ENCODE measurements around the gene LRRC74A.

The LRRC74A gene

DNA sequence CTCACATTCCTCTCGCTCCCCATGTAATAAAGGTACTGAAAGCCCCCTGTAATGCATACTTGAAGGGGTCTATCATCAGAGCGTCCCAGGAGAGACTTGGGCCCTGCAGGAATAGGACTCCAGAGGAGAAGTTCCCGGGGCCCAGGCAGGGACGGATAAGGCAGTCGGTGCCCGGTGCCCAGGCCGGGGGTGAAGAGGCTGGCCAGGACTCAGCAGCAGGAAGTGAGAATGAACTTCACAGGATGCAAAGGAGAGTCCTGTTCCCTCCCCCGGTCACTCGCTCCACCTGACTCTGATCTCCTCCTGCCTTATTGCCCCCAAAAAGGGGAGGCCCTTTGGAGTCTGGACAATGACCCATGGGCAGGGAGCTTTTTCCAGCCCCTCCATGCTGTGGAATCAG is 40.2 kb downstream of the LRRC74A start:
- Histone ChIP-seq H3K36me3 (ENCODE audit: insufficient read depth, low read length) (no peaks in the 10 kb centered on the region), H3K27ac (no peak overlapping the region), H3K4me3 (no peak overlapping the region), H3K9ac (ENCODE audit: insufficient read length) (no peak overlapping the region), H3K9me3 (ENCODE audit: low read depth, low read length) (no peaks in the 10 kb centered on the region)
- no peak for TF ChIP-seq EZH2 (IDR thresholded peaks at IDR 0.05)
- TF ChIP-seq FOXP2 (optimal IDR thresholded peaks at IDR 0.05; ENCODE audit: control extremely low read depth, extremely low read length, insufficient read depth), result no peak
- no peak for TF ChIP-seq POLR2AphosphoS5 (IDR thresholded peaks at IDR 0.05; ENCODE audit: borderline replicate concordance, low read depth, low read length)
- no peak for DNase-seq (ENCODE audit: low read depth, low spot score)

DNA sequence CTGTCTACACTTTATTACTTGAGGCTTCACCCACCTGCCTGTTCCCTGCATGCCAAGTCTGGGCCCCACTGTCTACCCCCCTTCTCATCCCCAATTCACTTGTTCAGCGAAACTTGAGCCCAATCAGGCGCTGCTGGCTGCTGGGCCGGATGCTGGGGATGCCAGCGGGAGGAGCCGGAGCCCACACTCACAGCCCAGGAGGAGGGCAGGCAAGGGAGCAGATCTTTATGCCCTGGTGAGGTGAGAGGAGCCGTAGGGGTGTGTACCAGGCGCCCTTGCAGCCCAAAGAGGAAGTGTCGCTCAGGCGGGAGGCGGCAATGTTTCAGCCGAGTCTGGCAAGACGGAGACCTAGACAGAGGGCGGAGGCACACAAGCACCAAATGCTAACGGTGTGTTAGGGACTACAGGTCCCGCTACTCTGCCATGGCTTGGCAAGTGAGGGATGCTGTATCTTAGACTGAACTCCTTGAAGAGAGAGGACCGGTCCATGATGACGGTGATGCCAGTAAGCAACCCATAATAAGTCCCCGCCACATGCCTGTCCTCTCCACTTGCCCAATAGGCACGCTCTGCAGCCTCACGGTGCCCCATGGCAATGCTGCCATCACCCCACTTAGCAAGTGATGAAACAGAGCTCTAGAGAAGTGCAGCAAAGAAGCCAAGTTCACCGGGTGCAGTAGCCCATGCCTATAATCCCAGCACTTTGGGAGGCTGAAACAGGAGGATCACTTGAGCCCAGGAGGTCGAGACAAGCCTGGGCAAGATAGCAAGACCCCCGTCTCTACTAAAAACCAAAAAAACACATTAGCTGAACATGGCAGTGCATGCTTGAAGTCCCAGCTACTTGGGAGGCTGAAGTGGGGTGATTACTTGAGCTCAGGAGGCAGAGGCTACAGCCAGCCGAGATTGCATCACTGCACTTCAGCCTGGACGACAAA is 41.6 kb downstream of the LRRC74A start:
- Histone ChIP-seq H3K9me3 (ENCODE audit: low read depth, low read length) (no peaks in the 10 kb centered on the region), H3K36me3 (ENCODE audit: insufficient read depth, low read length) (no peaks in the 10 kb centered on the region), H3K4me3 (no peak overlapping the region), H3K9ac (ENCODE audit: insufficient read length) (no peak overlapping the region), H3K27ac (no peak overlapping the region)
- TF ChIP-seq FOXP2 (optimal IDR thresholded peaks at IDR 0.05; ENCODE audit: control extremely low read depth, extremely low read length, insufficient read depth), result no peak
- no peak for TF ChIP-seq EZH2 (IDR thresholded peaks at IDR 0.05)
- no peak for TF ChIP-seq POLR2AphosphoS5 (IDR thresholded peaks at IDR 0.05; ENCODE audit: borderline replicate concordance, low read depth, low read length)
- DNase-seq (ENCODE audit: low read depth, low spot score), result no peak

GRCh38 chr14:76868454-76869170 is 42.4 kb downstream of the LRRC74A start:
- H3K4me3 ChIP-seq, result no peak overlapping the region
- no peak overlapping the region for H3K27ac ChIP-seq
- H3K36me3 ChIP-seq (ENCODE audit: insufficient read depth, low read length), result no peaks in the 10 kb centered on the region
- no peak for DNase-seq (ENCODE audit: low read depth, low spot score)
- no peaks in the 10 kb centered on the region for H3K9me3 ChIP-seq (ENCODE audit: low read depth, low read length)
- H3K9ac ChIP-seq (ENCODE audit: insufficient read length), result no peak overlapping the region
- TF ChIP-seq EZH2 (IDR thresholded peaks at IDR 0.05) (no peak), FOXP2 (optimal IDR thresholded peaks at IDR 0.05; ENCODE audit: control extremely low read depth, extremely low read length, insufficient read depth) (no peak)

DNA sequence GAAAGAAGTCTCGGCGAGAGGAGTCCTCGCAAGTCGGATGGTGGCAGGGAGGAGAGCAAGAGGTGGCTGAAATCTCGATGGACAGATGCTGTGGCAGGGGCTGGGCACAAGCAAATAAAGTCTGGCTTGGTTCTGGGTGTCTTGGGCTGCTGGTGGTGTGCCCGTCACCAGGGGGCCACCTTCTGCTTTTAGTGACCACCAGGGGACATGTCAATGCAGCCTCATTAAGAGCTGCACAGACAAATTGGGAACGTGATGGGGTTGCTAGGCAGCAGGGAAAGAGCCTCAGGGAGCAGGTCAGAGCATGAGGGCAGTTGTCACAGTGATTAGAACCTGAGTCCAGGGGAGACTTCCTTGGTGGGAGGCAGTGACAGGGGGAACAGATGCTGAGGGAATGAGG is 44.0 kb downstream of the LRRC74A start:
- no peak for DNase-seq (ENCODE audit: low read depth, low spot score)
- Histone ChIP-seq H3K4me3 (no peak overlapping the region), H3K36me3 (ENCODE audit: insufficient read depth, low read length) (no peaks in the 10 kb centered on the region), H3K9me3 (ENCODE audit: low read depth, low read length) (no peaks in the 10 kb centered on the region), H3K9ac (ENCODE audit: insufficient read length) (no peak overlapping the region), H3K27ac (no peak overlapping the region)
- no peak for TF ChIP-seq FOXP2 (optimal IDR thresholded peaks at IDR 0.05; ENCODE audit: control extremely low read depth, extremely low read length, insufficient read depth)
- no peak for TF ChIP-seq POLR2AphosphoS5 (IDR thresholded peaks at IDR 0.05; ENCODE audit: borderline replicate concordance, low read depth, low read length)
- no peak for TF ChIP-seq EZH2 (IDR thresholded peaks at IDR 0.05)

GRCh38 chr14:76872796-76873432 is 46.7 kb downstream of the LRRC74A start:
- Histone ChIP-seq H3K36me3 (ENCODE audit: insufficient read depth, low read length) (no peaks in the 10 kb centered on the region), H3K27ac (no peak overlapping the region), H3K4me3 (no peak overlapping the region), H3K9ac (ENCODE audit: insufficient read length) (no peak overlapping the region), H3K9me3 (ENCODE audit: low read depth, low read length) (no peaks in the 10 kb centered on the region)
- TF ChIP-seq POLR2AphosphoS5 (IDR thresholded peaks at IDR 0.05; ENCODE audit: borderline replicate concordance, low read depth, low read length) (no peak), FOXP2 (optimal IDR thresholded peaks at IDR 0.05; ENCODE audit: control extremely low read depth, extremely low read length, insufficient read depth) (no peak), EZH2 (IDR thresholded peaks at IDR 0.05) (no peak)
- no peak for DNase-seq (ENCODE audit: low read depth, low spot score)

- DNase-seq (ENCODE audit: low read depth, low spot score), result no peak
- no peak overlapping the region for H3K27ac ChIP-seq
- no peaks in the 10 kb centered on the region for H3K9me3 ChIP-seq (ENCODE audit: low read depth, low read length)
- TF ChIP-seq POLR2AphosphoS5 (IDR thresholded peaks at IDR 0.05; ENCODE audit: borderline replicate concordance, low read depth, low read length), result no peak
- TF ChIP-seq FOXP2 (optimal IDR thresholded peaks at IDR 0.05; ENCODE audit: control extremely low read depth, extremely low read length, insufficient read depth), result no peak
- no peak for TF ChIP-seq EZH2 (IDR thresholded peaks at IDR 0.05)
- no peaks in the 10 kb centered on the region for H3K36me3 ChIP-seq (ENCODE audit: insufficient read depth, low read length)
- H3K4me3 ChIP-seq, result no peak overlapping the region
- no peak overlapping the region for H3K9ac ChIP-seq (ENCODE audit: insufficient read length)
These were observed 48.5 kb downstream of the LRRC74A start for GRCh38 chr14:76874734-76875133.

DNA sequence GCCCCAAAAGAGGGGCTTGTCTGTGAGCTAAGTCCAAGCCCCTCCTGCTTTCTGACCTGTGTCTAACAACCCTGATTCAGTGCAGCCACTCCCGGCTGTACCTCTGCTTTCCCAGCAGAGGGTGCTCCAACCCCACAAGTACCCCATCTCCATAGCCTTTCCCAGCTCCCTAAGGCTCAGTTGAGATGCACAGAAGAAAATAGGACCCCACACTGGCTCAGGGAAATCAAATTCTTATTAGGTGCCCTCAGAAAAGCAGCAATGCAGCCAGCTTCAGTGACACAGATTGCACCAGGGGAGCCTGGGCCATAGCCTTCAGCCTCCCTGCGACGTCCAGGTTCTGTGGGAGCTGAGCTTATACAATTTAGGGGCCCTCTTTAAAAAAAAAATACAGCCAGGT is 49.9 kb downstream of the LRRC74A start:
- no peak overlapping the region for H3K27ac ChIP-seq
- TF ChIP-seq POLR2AphosphoS5 (IDR thresholded peaks at IDR 0.05; ENCODE audit: borderline replicate concordance, low read depth, low read length) (no peak), FOXP2 (optimal IDR thresholded peaks at IDR 0.05; ENCODE audit: control extremely low read depth, extremely low read length, insufficient read depth) (no peak), EZH2 (IDR thresholded peaks at IDR 0.05) (no peak)
- H3K9ac ChIP-seq (ENCODE audit: insufficient read length), result no peak overlapping the region
- DNase-seq (ENCODE audit: low read depth, low spot score), result peak; percentile 44
- H3K4me3 ChIP-seq, result no peak overlapping the region
- H3K9me3 ChIP-seq (ENCODE audit: low read depth, low read length), result no peaks in the 10 kb centered on the region
- no peaks in the 10 kb centered on the region for H3K36me3 ChIP-seq (ENCODE audit: insufficient read depth, low read length)

- TF ChIP-seq POLR2AphosphoS5 (IDR thresholded peaks at IDR 0.05; ENCODE audit: borderline replicate concordance, low read depth, low read length) (no peak), FOXP2 (optimal IDR thresholded peaks at IDR 0.05; ENCODE audit: control extremely low read depth, extremely low read length, insufficient read depth) (no peak), EZH2 (IDR thresholded peaks at IDR 0.05) (no peak)
- H3K27ac ChIP-seq, result no peak overlapping the region
- H3K9me3 ChIP-seq (ENCODE audit: low read depth, low read length), result no peaks in the 10 kb centered on the region
- H3K4me3 ChIP-seq, result no peak overlapping the region
- no peaks in the 10 kb centered on the region for H3K36me3 ChIP-seq (ENCODE audit: insufficient read depth, low read length)
- no peak for DNase-seq (ENCODE audit: low read depth, low spot score)
- H3K9ac ChIP-seq (ENCODE audit: insufficient read length), result no peak overlapping the region
These were observed 51.7 kb downstream of the LRRC74A start for GRCh38 chr14:76877871-76878270.

Measured in SK-N-MC (cell line).